Spleen (tissue), 3 donors: ENCODE data around the gene LDB2.

ENCODE experiments used
- POLR2A ChIP-seq, 3 donors: fragments of 450-650 bp; IDR thresholded peaks; one replicate each; pipeline ENCODE4 v1.5.1; 2017; ENCODE audit warnings: antibody characterized with exemption in 3 of 3, mild to moderate bottlenecking in 1 of 3
- POLR2AphosphoS5 ChIP-seq, 3 donors: sonication (generic); formaldehyde crosslinking; IDR thresholded peaks; one replicate each; pipeline ENCODE4 v1.5.1; 2017; ENCODE audit warnings: antibody characterized with exemption in 3 of 3

- no peak for TF ChIP-seq POLR2AphosphoS5 (IDR thresholded peaks at IDR 0.05)
- TF ChIP-seq POLR2A (IDR thresholded peaks at IDR 0.05) = no peak
Measured at GRCh38 chr4:16670727-16671126, 227.7 kb downstream of the LDB2 start.
